ENCODE results near the gene MOB2.

Gene MOB2

DNA sequence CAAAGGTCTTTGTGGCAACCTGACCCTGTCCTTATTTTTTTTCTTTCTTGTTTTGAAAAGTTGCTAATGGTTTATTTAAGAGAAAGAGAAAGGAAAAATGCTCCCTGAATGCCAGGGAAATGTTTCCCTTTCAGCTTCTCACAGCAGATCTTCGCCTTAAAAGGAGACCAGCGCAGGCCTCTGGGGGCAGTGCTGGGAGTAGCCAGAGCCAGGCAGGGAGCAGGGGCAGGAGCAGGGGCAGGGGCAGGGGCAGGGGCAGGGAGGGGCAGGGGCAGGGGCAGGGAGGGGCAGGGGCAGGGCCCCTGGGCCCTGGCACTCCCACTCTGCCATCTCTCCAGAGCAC is 5.1 kb downstream of the MOB2 start:
- no peak for TF ChIP-seq CTCF (IDR thresholded peaks at IDR 0.05; ENCODE audit: low read depth, low read length, missing control alignments)
- no peak for DNase-seq (ENCODE audit: low read depth)

GRCh38 chr11:1480555-1481482 is 5.8 kb downstream of the MOB2 start:
- no peak overlapping the region for H3K4me3 ChIP-seq (ENCODE audit: low read depth, low read length)
- no peak for DNase-seq (ENCODE audit: low read depth)
- TF ChIP-seq CTCF (IDR thresholded peaks at IDR 0.05; ENCODE audit: low read depth, low read length, missing control alignments) = no peak

More for the DNA sequence above, 5.1 kb downstream of the MOB2 start:
- no peak overlapping the region for H3K4me3 ChIP-seq (ENCODE audit: low read depth, low read length)

GRCh38 chr11:1480191-1480554 is 6.4 kb downstream of the MOB2 start:
- no peak for DNase-seq (ENCODE audit: low read depth)
- no peak overlapping the region for H3K4me3 ChIP-seq (ENCODE audit: low read depth, low read length)
- TF ChIP-seq CTCF (IDR thresholded peaks at IDR 0.05; ENCODE audit: low read depth, low read length, missing control alignments) = no peak

DNA sequence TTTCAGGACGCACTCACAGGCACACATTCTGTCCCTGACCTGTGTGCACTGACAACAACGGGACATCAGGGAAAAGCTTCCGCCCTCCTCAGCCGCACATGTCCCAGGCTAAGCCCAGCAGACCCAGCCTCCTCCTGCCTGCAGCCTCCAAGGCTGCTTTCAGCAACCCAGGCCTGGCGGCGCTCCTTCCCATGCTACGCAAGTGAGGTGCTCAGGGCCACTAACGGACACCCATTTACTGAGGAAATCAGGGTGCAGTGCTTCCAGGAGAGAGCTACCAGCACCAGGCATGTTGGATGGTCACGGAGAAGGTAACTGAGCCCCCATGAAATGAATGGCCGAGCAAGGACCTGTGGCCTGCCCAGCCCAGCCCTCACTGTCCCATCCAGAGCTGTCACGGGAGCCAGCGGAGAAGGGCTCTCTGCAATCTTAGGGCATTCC is 6.9 kb downstream of the MOB2 start:
- no peak overlapping the region for H3K4me3 ChIP-seq (ENCODE audit: low read depth, low read length)
- TF ChIP-seq CTCF (IDR thresholded peaks at IDR 0.05; ENCODE audit: low read depth, low read length, missing control alignments) = no peak
- DNase-seq (ENCODE audit: low read depth) = no peak

- no peak for TF ChIP-seq CTCF (IDR thresholded peaks at IDR 0.05; ENCODE audit: low read depth, low read length, missing control alignments)
- H3K4me3 ChIP-seq (ENCODE audit: low read depth, low read length) = no peak overlapping the region
- DNase-seq (ENCODE audit: low read depth) = no peak
Measured at GRCh38 chr11:1479006-1479677, 7.4 kb downstream of the MOB2 start.

DNA sequence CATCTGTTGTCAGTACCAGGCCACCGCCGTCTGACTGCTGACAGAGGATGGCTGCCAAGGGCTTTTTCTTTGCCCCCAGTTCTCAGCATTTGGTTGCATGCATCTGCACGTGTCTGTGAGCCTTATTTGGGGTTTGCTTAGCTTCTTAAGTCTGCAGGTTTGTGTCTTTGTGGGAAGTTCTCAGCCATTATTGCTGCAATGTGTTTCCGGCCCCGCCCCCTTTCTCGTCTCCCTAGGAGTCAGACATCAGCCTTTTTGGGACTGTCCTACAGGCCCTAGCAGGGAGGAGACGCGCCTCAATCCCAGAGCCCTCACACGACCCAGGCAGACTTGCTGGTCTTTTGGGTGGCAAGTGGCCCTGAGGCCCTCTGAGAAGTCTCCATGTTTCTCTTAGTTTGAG is 8.0 kb downstream of the MOB2 start:
- no peak for TF ChIP-seq CTCF (IDR thresholded peaks at IDR 0.05; ENCODE audit: low read depth, low read length, missing control alignments)
- no peak for DNase-seq (ENCODE audit: low read depth)
- H3K4me3 ChIP-seq (ENCODE audit: low read depth, low read length) = no peak overlapping the region
